MV-4-11 (cell line): ENCODE data around the gene FAM174C.

Experiments used
- DNase-seq: peaks from one replicate; lab custom pipeline; 2025; lab: John Stamatoyannopoulos, UW

FAM174C gene

DNA sequence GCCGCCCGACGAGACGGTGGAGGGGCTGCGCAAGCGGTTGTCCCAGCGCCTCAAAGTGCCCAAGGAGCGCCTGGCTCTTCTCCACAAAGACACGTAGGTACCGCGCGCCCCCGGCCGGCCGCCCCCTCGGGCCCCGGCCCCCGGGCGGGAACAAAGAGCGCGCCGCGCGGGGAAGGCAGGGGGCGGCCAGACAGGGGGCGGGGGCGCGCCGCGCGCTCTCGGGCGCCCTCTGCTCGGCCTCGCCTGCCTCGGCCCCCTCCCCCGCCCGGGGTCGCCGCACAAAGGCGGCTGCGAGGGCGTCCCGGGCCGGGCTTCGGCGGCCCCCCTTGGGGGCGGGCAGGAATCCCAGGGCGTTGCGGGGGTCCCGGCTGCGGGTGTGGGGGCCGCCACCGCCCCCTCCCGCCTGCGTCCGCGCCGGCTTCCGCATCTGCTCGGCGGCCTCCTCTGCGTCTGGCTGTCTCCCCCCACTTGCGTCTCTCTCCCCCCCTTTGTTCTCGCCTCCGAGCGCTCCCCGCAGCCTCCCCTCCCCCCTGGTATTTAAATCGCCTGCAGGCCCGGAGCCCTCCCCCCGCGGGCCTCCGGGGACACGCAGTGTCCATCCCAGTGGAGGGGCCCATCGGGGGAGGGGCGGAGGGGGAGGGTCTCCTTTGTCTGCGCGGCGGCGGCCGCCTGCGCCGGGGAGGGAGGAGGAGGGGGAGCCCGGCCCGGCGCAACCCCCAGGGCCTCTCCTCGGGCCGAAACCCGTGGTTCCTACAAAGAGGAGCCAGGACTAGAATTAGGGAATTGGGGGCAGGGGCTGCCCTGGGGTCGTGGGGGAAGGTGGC is 24.7 kb upstream of the FAM174C start:
- DNase-seq = peak; percentile 52

DNA sequence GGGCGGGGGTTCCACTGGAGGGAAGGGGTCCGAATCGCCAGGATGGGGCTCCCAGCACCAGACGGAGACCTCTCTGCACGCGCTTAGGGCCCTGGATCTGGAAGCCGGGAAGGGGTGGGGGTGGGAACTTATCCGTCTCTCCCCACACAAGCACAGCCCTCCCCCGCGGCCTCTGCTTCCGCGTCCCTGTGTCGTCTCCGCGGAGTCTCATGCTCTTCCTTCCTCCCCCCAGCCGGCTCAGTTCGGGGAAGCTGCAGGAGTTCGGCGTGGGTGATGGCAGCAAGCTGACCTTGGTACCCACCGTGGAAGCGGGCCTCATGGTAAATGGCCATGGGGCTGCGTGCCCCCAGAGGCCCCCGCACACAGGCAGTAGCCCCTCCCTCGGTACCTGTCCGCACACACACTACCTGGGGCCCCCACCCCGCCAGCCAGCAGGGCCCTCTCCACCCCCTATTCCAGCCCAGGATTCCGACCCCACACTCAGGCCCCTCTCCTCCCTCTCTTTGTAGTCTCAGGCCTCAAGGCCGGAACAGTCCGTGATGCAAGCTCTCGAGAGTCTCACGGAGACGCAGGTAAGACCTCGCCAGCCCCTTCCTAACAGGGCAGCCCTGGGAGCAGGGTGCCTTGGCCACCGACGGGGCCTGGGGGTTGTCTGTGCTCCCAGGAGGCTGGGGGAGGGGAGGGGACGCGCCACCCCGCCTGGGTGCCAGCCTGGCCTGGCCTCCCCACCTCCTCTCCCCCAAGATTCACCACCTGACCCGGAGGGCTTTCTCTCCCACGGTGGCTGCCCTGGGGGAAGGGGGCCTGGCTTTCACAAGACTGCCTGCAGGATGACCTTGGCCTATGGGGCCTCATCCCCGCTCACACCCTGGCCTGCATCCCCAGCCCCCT is 23.8 kb upstream of the FAM174C start:
- peak; percentile 84 for DNase-seq

DNA sequence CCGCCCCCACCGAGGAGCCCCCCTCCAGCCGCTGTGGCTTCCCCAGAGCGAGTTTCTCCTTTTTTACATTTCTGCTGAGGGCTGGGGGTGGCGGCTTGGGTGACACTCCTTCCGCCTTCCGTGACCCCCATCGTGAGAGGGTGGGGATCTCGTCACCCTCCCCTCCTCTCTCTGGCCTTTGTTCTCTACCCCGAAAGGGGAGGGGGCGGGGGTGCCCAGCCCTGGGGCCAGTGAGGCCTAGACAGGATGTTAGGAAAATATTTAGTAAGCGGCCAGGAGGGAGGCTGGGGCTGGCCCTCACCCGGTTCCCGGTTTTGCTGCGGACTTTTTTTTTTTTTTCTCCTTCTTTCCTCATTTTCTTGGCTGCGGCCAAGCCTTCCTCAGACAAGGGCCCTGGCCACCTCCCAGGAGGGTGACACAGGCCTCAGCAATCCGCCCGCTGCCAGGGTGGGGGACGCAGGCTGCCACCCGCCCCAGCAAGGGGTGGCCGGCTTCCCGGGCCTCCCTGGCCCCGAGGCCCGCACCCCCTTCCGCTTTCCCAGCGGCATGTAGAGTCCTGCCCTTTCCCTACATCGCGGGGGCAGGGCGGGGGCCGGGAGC is 23.0 kb upstream of the FAM174C start:
- peak; percentile 90 for DNase-seq

DNA sequence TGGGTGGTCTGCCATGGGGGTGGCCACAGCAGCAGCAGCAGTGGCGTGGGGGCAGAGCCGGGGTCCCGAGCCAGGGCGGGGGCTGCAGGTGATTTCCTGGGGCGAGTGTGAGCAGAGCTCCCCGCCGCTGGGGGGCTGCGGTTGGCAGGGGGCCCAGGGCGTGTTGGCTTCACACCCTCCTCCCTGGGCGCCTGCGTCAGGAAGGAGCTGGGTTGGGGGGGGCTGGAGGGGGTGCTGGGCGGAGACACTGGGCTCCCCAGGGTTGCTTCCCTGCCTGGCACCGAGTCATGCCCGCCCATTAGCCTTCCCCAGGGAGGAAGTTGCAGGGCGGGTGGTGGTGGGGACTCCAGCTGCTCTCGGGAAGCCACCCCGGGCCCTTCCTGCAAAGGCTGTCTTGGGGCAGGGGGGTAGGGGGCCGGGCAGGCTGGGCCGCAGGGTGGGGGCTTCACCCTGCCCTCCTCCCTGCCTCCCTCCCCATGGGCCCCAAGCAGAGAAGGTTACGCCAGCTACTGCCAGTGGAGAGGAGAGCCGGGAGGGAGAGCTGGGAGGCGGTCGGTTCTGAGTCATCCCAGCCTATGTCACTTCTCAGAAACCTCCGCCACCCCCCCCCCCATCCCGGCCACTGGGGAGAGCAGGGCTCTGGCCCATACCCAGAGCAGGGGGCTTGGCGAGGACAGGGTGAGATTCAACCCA is 22.4 kb upstream of the FAM174C start:
- DNase-seq = peak; percentile 99

DNA sequence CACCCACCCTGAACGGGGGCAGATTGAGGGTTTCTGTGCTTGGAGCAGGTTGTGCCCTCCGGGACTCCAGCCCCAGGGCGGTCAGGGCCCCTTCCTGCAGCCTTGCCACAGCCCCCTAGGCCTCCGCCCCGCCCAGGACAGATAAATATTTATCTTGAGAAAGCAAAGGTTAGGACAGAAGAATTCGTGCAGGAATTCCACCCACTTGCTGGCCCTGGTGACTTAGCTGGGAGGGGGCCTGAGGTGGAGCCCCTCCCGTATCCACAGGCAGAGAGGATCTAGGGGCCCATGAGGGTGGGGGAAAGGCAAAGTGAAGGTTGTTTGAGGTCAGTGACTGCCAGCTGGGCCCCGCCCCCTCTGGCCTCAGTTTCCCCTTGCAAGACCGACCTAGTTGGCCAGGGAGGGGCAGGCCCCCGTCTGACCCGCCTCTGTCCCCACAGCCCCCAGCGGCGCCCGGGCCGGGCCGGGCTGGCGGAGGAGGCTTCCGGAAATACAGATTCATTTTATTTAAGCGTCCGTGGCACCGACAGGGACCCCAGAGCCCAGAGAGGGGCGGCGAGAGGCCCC is 21.7 kb upstream of the FAM174C start:
- no peak for DNase-seq

DNA sequence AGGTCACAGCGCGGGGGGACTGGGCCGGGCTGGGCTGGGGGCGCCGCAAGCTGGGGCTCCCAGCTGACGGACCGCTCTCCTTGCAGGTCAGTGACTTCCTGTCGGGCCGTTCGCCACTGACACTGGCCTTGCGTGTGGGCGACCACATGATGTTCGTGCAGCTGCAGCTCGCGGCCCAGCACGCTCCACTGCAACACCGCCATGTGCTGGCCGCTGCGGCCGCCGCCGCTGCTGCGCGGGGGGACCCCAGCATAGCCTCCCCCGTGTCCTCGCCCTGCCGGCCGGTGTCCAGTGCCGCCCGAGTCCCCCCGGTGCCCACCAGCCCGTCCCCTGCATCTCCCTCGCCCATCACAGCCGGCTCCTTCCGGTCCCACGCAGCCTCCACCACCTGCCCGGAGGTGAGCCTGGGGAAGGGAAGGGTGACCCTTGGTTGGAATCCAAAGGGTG is 21.2 kb upstream of the FAM174C start:
- DNase-seq = no peak

DNA sequence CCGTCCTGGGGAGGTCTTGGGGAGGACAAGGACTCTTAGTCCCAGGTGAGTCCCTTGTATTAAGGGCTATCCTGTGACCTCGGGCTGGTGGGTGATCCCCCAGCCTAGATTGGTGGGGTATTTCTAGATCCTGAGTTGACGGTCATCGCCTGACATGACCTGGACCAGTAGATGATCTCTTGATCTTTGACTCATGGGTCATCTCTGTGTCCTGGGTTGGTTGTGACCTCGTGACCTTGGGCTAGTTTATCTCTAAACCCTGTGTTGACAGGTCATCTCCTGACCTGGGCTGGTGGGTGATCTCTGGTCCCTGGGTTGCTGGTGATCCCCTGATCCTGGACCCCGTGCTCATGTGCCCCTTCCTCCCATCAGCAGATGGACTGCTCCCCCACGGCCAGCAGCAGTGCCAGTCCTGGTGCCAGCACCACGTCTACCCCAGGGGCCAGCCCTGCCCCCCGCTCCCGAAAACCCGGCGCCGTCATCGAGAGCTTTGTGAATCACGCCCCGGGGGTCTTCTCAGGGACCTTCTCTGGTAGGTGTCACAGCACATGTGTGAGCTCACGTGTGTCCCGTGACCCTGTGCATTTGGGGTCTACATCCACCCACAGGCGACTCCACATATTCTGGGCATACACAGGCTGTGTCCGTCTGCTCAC is 20.7 kb upstream of the FAM174C start:
- no peak for DNase-seq

DNA sequence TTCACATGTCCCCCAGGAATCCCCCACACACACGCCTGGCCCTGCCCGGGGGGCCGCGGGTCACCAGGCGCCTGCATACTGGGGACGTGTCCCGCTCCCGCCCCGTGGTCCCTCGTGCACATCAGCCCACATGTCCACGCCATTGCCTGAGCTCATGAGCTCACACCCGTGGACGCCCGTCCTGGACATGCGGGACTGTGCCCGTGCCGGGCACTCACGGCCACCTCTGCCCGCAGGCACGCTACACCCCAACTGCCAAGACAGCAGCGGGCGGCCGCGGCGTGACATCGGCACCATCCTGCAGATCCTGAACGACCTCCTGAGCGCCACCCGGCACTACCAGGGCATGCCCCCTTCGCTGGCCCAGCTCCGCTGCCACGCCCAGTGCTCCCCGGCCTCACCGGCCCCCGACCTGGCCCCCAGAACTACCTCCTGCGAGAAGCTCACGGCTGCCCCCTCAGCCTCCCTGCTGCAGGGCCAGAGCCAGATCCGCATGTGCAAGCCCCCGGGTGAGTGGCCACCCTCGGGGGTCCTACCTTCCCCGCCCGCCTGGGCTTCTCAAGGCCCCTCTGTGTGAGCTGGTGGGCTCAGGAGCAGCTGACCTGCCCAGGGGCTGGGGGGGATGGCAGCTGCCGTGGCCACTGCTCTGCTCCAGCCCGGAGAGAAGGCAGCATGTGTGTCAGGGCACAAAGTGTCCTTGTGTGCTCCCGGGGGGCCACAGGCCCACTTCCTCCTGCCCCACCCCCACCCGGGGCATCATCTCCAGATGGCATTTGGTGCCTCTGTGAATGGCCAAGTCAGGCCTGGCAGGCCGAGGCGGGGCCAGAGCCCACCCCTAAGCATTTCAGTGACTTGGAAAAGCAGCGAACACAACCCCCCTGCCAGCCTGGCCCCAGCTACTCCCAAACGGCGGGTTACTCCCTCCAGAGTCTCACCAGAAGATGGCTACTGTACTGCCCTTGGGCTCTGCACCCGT is 19.9 kb upstream of the FAM174C start:
- DNase-seq = no peak

DNA sequence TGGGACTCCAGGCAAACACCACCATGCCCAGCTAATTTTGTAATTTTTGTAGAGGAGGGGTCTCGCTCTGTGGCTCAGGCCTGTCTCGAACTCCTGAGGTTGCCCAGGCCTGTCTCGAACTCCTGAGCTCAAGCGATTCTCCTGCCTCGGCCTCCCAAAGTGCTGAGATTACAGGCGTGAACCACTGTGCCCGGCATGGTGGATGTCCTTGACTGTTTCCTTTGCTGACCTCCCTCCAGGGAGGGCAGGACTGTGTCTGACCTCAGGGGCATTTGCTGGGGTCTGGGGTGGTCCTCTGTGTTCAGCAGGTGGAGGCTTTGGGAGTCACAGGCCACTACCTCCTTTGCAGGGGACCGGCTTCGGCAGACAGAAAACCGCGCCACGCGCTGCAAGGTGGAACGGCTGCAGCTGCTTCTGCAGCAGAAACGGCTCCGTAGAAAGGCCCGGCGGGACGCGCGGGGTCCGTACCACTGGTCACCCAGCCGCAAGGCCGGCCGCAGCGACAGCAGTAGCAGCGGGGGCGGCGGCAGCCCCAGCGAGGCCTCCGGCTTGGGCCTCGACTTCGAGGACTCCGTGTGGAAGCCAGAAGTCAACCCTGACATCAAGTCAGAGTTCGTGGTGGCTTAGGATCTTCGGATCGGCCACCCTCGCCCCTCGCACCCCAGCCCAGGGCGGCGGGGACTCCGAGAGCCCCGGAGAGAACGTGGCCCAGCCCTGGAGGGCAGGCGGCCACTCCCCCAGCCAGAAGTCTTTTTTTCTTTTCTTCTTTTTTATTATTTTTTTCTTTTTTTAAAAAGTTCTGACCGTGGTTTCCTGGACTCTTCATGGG is 18.5 kb upstream of the FAM174C start:
- DNase-seq = no peak

DNA sequence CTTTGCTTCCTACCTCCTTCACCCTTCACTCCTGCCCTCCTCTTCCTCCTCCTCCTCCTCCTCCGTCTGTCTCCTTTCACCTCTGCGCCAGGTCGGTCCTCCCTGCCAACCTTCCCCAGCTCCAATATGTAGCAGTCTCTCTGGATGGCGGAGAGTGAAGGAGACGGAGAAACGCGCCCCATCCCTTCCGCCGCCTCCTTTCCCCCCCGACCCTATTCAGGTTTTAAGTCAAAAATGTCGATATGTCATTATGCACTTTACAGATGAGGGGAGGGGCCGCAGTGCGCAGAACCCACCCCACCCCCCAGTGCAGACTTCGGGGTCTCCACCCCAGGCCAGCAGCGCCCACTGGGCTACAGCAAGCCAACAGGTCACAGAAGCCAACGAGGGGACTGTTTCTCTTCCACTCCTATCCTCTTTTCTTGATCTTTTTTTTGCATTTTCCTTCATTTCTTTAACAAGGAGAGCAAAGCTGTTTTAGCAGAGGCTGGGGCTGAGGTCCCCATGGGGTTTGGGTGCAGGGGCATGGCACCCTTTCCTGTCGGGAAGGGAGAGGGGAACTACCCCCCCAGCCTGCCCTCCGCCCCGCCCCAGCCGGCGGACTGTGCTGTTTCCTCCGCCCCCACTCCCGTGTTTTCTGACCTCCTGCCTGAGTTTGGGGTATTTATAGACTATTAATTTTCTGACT is 17.7 kb upstream of the FAM174C start:
- DNase-seq = no peak

DNA sequence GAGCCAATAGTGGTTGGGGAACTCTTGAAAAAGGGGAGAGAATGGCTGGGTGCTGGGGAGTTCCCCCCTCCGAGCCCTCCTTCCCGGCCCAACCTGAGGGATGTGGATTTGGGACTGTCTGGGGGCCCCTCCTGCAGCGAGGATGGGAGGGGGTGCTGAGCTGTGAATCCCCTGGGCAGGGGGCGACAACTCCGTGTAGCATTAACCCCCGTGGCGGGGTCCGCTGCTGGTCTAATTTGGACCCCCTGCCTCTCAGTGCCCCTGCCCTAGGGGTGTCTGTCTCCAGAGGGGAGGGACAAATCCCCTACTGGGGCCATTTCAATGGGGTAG is 17.2 kb upstream of the FAM174C start:
- DNase-seq = no peak

DNA sequence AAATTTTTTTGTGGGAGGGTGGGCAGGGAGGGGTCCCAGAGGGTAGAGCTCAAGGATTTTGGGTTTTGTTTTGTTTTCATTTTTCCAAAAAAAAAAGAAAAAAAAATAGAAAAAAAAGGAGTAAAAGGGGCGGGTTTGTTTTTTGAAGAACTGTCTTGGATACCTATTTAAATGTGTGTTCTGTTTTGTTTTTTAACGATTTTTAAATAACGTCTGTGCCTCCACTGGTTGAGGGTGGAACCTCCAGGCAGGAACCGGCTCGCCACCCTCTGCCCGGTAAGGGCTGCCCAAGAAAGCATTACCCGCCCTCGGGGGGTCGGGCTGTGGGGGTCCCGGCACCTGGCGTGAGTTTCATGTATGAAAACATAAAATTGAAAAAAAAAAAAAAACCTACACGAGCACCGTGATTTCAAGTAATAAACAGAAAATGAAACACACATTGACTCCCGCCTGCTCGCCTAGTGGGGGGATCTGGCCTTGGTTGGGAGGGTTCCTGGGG is 16.6 kb upstream of the FAM174C start:
- peak; percentile 33 for DNase-seq

DNA sequence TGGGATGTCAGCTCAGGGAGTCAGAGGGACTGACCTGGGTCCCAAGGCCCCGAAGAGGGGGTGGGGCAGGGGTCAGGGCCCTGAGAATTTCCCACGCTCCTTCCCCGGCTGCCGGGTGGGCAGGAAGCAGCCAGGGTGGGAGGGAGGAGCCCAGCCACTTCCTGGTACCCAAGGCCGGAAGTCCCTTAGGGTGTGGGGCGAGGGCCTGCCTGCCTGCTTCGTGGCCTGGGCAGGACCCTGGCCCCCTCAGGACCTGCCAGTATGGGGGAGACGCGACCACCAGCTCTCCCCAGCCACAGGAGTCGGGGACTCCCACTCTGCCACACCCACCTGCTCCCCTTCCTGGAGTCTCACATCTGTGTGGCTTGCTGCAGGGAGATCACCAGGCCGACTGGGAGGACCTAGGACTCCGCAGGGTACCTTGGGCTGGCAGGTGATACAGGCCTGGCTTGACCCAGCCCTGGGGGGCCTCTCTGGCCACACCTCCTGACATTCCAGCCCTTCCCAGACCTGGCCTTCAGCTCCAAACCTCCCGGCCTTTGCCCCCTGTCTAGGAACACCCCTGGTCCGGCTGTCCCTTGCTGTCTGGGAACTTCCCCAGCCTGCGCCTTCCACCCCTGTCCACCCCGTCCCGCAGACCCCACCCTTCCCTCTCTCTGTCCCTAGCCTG is 16.0 kb upstream of the FAM174C start:
- peak; percentile 75 for DNase-seq

DNA sequence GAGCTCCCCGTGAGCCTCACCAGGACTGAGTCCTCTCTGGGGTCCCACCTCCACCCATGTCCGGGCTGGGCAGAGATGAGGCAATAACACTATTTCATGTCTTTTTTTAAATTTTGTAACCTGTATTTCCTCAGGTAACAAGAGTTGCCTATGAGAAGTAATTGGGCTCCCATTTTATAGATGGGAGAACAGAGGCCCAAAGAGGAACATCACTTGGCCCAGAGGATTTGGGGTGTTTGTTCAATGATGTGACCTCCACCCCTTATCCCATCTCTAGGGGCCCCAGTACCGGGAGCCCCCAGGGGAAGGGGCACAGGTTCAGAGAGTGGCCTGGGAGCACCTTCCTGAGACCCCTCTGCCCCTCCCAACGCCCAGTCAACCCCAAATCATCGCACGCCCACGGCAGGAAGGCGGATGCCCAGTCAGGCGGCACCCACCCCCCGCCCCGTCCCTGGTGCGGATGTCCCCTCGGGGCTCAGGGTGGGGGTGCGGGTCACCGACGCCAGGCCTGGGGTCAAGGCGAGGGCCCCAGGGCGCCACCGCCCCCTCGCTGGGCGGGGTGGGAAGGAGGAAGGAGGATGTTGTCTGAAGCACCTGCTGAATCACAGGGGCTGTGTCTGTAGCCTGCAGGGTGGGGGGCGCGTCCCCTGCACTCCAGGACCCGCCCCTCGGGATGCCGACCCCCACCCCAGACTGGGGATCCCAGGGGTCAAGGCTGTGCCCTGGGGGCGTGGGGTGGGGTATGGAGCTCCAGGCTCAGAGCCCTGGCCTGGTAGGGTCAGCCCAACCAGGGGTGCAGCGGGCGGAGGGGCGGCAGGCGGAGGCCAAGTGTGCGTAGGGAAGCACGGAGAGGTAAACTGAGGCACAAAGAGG is 15.2 kb upstream of the FAM174C start:
- no peak for DNase-seq

DNA sequence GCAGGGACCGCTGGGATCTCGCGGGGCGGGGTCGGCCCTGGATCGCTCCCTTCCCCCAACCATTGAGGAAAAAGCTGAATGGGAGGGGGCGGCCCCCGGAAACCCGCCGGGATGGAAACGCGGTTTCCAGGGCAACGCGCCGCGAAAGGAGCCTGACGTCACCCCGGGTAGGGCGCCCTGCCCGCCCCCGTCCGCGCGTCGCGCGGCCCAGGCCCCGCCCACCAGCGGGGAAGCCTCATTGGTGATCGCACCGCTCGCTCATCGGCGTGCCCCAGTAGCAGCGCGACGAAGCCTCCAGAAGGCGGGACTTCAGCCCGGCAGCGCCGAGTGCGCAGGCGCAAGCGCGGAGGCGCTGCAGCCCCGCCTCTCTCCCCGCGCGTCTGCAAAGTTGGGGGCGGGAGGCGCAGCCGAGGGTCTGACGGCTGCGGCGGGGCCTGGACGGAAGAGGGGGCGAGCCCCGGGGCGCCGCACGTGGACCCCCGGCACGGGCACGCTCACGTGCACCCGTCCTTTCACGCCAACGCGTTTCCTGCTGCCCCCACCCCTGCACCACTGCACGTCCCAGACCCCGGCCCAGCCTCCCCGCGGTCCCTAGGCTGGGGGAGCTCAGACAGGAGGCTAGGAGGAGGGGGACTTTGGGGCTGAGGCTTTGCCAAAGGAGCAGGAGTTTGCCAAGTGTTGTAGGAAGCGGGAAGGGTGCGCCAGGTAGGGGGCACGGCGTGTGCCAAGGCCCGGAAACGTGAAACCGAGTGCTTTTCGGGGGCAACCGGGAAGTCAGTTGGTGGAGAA is 14.4 kb upstream of the FAM174C start:
- peak; percentile 96 for DNase-seq

DNA sequence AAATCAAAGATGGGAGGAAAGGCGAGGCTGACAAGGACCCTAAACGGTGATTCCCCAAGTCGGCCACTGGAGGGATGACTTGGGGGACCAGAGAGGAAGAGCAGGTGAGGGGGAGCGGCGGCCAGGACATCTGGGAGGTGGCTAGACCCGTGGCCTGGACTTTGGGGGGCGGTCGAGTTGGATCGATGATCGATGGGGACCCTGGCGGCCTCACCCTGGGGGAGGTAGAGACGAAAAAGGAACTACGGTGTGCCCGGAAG is 13.9 kb upstream of the FAM174C start:
- DNase-seq = peak; percentile 19
